WTC11 (cell line): Measurements from ENCODE around the gene AHRR. TPM values are rescaled to one million over a fixed set of nuclear protein-coding genes. Genes with fewer than 3 reads are reported as not detected.

ENCODE experiments used
- ATF2 ChIP-seq: sonication (generic); formaldehyde crosslinking; IDR thresholded peaks from 2 replicates; pipeline ENCODE4 v1.8.1; 2022; ENCODE audit warnings: low read depth, missing genetic modification reagents, borderline replicate concordance
- ATF6 ChIP-seq: sonication (generic); formaldehyde crosslinking; IDR thresholded peaks from 2 replicates; pipeline ENCODE4 v1.8.1; 2023; ENCODE audit warnings: mild to moderate bottlenecking, missing genetic modification reagents
- CDX4 ChIP-seq: fragments of 250-450 bp; sonication (Bioruptor Pico); IDR thresholded peaks from 2 replicates; pipeline ENCODE4 v1.9.0; 2021; ENCODE audit warnings: moderate library complexity, mild to moderate bottlenecking, inconsistent platforms, borderline replicate concordance
- CTCF ChIP-seq: fragments of 200-600 bp; IDR thresholded peaks from 2 replicates; pipeline ENCODE4 v1.8.0; 2022; ENCODE audit warnings: antibody characterized with exemption
- EMX1 ChIP-seq: fragments of 250-450 bp; sonication (Bioruptor Pico); IDR thresholded peaks from 2 replicates; pipeline ENCODE4 v1.8.0; 2021; ENCODE audit warnings: mild to moderate bottlenecking
- FOXP1 ChIP-seq: sonication (generic); formaldehyde crosslinking; IDR thresholded peaks from 2 replicates; pipeline ENCODE4 v1.8.0; 2022; ENCODE audit warnings: missing genetic modification reagents, mild to moderate bottlenecking, moderate library complexity, borderline replicate concordance
- JAZF1 ChIP-seq: fragments of 250-450 bp; sonication (Bioruptor Pico); IDR thresholded peaks from 2 replicates; pipeline ENCODE4 v1.9.0; 2021; ENCODE audit warnings: moderate library complexity, mild to moderate bottlenecking, inconsistent platforms
- MAX ChIP-seq: sonication (generic); formaldehyde crosslinking; IDR thresholded peaks from 2 replicates; pipeline ENCODE4 v1.8.0; 2022; ENCODE audit warnings: mild to moderate bottlenecking, missing genetic modification reagents
- NR3C1 ChIP-seq: sonication (generic); formaldehyde crosslinking; conservative IDR thresholded peaks from 2 replicates; pipeline ENCODE4 v1.8.1; 2023; ENCODE audit warnings: low read depth, mild to moderate bottlenecking, missing genetic modification reagents
- PRRX2 ChIP-seq: fragments of 250-450 bp; sonication (Bioruptor Pico); IDR thresholded peaks from 2 replicates; pipeline ENCODE4 v1.8.0; 2021; ENCODE audit warnings: mild to moderate bottlenecking
- ZNF281 ChIP-seq: sonication (generic); formaldehyde crosslinking; IDR thresholded peaks from 2 replicates; pipeline ENCODE4 v1.8.0; 2023; ENCODE audit warnings: mild to moderate bottlenecking, missing genetic modification reagents
- ZNF317 ChIP-seq: sonication (generic); formaldehyde crosslinking; IDR thresholded peaks from 2 replicates; pipeline ENCODE4 v1.8.1; 2023; ENCODE audit warnings: low read depth, mild to moderate bottlenecking, moderate library complexity, missing genetic modification reagents, borderline replicate concordance
- ZNF416 ChIP-seq: fragments of 250-450 bp; sonication (Bioruptor Pico); IDR thresholded peaks from 2 replicates; pipeline ENCODE4 v1.9.0; 2021; ENCODE audit warnings: mild to moderate bottlenecking, inconsistent platforms
- ZNF425 ChIP-seq: fragments of 250-450 bp; sonication (Bioruptor Pico); conservative IDR thresholded peaks from 2 replicates; pipeline ENCODE4 v1.9.0; 2021; ENCODE audit warnings: mild to moderate bottlenecking
- ZNF532 ChIP-seq: fragments of 250-450 bp; sonication (Bioruptor Pico); IDR thresholded peaks from 2 replicates; pipeline ENCODE4 v1.9.0; 2021; ENCODE audit warnings: mild to moderate bottlenecking, borderline replicate concordance
- ZSCAN18 ChIP-seq: fragments of 250-450 bp; sonication (Bioruptor Pico); IDR thresholded peaks from 2 replicates; pipeline ENCODE4 v2.1.2; 2022; ENCODE audit warnings: mild to moderate bottlenecking, moderate library complexity
- total RNA-seq: library from RNA; stranded (reverse); gene quantifications from 3 replicates; pipeline ENCODE4 v1.2.3, GENCODE V29; 2021

The AHRR gene
- total RNA-seq, 1 experiment from 2014 or later = 4.5 TPM

GRCh38 chr5:432201-432927 is 110.8 kb downstream of the AHRR start (continued):
- no peak for TF ChIP-seq ZNF532 (CRISPR knock-in tag)
- TF ChIP-seq ATF6 (CRISPR knock-in tag) = no peak
- no peak for TF ChIP-seq EMX1 (CRISPR knock-in tag)
- no peak for TF ChIP-seq ZNF281 (CRISPR knock-in tag)
- TF ChIP-seq FOXP1 (CRISPR knock-in tag) = no peak
- TF ChIP-seq JAZF1 (CRISPR knock-in tag) = no peak
- TF ChIP-seq MAX (CRISPR knock-in tag) = no peak
- TF ChIP-seq NR3C1 (CRISPR knock-in tag) = no peak
- TF ChIP-seq CTCF = no peak
- TF ChIP-seq ZSCAN18 (CRISPR knock-in tag) = no peak
- no peak for TF ChIP-seq ZNF416
- no peak for TF ChIP-seq PRRX2 (CRISPR knock-in tag)
- no peak for TF ChIP-seq CDX4 (CRISPR knock-in tag)
- TF ChIP-seq ATF2 (CRISPR knock-in tag) = no peak
- TF ChIP-seq ZNF425 (CRISPR knock-in tag) = no peak
- TF ChIP-seq ZNF317 (CRISPR knock-in tag) = no peak
